Panc1 (cell line): ENCODE measurements around the gene PPARG.

Experiments
- CTCF ChIP-seq: fragments of 450-650 bp; IDR thresholded peaks from 2 replicates; pipeline ENCODE4 v1.5.1; 2017; ENCODE audit warnings: mild to moderate bottlenecking
- POLR2AphosphoS5 ChIP-seq: IDR thresholded peaks from 2 replicates; pipeline ENCODE4 v1.6.1; 2012; ENCODE audit warnings: mild to moderate bottlenecking, low read depth, low read length, moderate library complexity
- TF ChIP-seq, protein P1 (sequence below), 2 experiments: IDR thresholded peaks; 2 replicates each; pipeline ENCODE4 v1.6.1; 2011 to 2012; ENCODE audit warnings: low read depth in 2 of 2, control low read depth in 1 of 2, low read length in 1 of 2, mild to moderate bottlenecking in 1 of 2, moderate library complexity in 1 of 2; ENCODE audit not compliant: insufficient read depth in 1 of 2

GRCh38 chr3:12437861-12438260 is 149.0 kb downstream of the PPARG start:
- no peak for TF ChIP-seq CTCF
- no peak for TF ChIP-seq POLR2AphosphoS5
- TF ChIP-seq, protein P1, sequence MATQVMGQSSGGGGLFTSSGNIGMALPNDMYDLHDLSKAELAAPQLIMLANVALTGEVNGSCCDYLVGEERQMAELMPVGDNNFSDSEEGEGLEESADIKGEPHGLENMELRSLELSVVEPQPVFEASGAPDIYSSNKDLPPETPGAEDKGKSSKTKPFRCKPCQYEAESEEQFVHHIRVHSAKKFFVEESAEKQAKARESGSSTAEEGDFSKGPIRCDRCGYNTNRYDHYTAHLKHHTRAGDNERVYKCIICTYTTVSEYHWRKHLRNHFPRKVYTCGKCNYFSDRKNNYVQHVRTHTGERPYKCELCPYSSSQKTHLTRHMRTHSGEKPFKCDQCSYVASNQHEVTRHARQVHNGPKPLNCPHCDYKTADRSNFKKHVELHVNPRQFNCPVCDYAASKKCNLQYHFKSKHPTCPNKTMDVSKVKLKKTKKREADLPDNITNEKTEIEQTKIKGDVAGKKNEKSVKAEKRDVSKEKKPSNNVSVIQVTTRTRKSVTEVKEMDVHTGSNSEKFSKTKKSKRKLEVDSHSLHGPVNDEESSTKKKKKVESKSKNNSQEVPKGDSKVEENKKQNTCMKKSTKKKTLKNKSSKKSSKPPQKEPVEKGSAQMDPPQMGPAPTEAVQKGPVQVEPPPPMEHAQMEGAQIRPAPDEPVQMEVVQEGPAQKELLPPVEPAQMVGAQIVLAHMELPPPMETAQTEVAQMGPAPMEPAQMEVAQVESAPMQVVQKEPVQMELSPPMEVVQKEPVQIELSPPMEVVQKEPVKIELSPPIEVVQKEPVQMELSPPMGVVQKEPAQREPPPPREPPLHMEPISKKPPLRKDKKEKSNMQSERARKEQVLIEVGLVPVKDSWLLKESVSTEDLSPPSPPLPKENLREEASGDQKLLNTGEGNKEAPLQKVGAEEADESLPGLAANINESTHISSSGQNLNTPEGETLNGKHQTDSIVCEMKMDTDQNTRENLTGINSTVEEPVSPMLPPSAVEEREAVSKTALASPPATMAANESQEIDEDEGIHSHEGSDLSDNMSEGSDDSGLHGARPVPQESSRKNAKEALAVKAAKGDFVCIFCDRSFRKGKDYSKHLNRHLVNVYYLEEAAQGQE (IDR thresholded peaks at IDR 0.05; ENCODE audit: insufficient read depth in 1 of 2, low read depth in 2 of 2, low read length in 1 of 2), result no peak
